Measurements from ENCODE around the gene POPDC2. TPM values are rescaled to one million over a fixed set of nuclear protein-coding genes. Genes with fewer than 3 reads are reported as not detected.

The POPDC2 gene
- total RNA-seq, 1 experiment from 2014 or later = 0.48 TPM

DNA sequence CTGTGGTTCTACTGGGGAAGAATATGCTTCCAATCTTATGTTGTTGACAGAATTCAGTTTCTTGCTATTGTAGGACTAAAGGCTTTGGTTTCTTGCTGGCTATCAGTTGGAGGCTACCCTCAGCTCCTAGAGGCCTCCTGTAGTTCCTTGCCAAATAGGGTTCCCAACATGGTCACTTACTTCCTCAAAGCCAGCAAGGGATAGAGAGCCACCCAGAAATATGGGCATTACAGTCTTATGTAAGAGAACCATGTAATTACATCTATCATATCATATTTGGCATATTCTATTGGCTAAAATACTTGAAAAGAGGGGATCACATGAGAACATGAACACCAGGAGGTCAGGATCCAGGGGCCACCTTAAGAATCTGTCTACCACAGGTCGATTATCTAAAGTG is 23.0 kb upstream of the POPDC2 start:
- POLR2A ChIA-PET = no interaction called here
- H3K4me3 Mint-ChIP-seq = no peak overlapping the region
- CTCF ChIA-PET = no interaction called here
- peaks cover 24% of the 10 kb centered on the region for H3K9me3 Mint-ChIP-seq
- TF ChIP-seq, protein P1, sequence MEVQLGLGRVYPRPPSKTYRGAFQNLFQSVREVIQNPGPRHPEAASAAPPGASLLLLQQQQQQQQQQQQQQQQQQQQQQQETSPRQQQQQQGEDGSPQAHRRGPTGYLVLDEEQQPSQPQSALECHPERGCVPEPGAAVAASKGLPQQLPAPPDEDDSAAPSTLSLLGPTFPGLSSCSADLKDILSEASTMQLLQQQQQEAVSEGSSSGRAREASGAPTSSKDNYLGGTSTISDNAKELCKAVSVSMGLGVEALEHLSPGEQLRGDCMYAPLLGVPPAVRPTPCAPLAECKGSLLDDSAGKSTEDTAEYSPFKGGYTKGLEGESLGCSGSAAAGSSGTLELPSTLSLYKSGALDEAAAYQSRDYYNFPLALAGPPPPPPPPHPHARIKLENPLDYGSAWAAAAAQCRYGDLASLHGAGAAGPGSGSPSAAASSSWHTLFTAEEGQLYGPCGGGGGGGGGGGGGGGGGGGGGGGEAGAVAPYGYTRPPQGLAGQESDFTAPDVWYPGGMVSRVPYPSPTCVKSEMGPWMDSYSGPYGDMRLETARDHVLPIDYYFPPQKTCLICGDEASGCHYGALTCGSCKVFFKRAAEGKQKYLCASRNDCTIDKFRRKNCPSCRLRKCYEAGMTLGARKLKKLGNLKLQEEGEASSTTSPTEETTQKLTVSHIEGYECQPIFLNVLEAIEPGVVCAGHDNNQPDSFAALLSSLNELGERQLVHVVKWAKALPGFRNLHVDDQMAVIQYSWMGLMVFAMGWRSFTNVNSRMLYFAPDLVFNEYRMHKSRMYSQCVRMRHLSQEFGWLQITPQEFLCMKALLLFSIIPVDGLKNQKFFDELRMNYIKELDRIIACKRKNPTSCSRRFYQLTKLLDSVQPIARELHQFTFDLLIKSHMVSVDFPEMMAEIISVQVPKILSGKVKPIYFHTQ (CRISPR knock-in tag; IDR thresholded peaks at IDR 0.05) = no peak
- no peak for TF ChIP-seq ZNF121 (CRISPR knock-in tag; IDR thresholded peaks at IDR 0.05)
- TF ChIP-seq JAZF1 (CRISPR knock-in tag; IDR thresholded peaks at IDR 0.05) = no peak
- TF ChIP-seq, protein P2, sequence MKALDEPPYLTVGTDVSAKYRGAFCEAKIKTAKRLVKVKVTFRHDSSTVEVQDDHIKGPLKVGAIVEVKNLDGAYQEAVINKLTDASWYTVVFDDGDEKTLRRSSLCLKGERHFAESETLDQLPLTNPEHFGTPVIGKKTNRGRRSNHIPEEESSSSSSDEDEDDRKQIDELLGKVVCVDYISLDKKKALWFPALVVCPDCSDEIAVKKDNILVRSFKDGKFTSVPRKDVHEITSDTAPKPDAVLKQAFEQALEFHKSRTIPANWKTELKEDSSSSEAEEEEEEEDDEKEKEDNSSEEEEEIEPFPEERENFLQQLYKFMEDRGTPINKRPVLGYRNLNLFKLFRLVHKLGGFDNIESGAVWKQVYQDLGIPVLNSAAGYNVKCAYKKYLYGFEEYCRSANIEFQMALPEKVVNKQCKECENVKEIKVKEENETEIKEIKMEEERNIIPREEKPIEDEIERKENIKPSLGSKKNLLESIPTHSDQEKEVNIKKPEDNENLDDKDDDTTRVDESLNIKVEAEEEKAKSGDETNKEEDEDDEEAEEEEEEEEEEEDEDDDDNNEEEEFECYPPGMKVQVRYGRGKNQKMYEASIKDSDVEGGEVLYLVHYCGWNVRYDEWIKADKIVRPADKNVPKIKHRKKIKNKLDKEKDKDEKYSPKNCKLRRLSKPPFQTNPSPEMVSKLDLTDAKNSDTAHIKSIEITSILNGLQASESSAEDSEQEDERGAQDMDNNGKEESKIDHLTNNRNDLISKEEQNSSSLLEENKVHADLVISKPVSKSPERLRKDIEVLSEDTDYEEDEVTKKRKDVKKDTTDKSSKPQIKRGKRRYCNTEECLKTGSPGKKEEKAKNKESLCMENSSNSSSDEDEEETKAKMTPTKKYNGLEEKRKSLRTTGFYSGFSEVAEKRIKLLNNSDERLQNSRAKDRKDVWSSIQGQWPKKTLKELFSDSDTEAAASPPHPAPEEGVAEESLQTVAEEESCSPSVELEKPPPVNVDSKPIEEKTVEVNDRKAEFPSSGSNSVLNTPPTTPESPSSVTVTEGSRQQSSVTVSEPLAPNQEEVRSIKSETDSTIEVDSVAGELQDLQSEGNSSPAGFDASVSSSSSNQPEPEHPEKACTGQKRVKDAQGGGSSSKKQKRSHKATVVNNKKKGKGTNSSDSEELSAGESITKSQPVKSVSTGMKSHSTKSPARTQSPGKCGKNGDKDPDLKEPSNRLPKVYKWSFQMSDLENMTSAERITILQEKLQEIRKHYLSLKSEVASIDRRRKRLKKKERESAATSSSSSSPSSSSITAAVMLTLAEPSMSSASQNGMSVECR (CRISPR knock-in tag; IDR thresholded peaks at IDR 0.05; ENCODE audit: borderline replicate concordance) = no peak
- no peak for TF ChIP-seq NFYB (CRISPR knock-in tag; conservative IDR thresholded peaks at IDR 0.05; ENCODE audit: low read depth)
- TF ChIP-seq, protein P3, sequence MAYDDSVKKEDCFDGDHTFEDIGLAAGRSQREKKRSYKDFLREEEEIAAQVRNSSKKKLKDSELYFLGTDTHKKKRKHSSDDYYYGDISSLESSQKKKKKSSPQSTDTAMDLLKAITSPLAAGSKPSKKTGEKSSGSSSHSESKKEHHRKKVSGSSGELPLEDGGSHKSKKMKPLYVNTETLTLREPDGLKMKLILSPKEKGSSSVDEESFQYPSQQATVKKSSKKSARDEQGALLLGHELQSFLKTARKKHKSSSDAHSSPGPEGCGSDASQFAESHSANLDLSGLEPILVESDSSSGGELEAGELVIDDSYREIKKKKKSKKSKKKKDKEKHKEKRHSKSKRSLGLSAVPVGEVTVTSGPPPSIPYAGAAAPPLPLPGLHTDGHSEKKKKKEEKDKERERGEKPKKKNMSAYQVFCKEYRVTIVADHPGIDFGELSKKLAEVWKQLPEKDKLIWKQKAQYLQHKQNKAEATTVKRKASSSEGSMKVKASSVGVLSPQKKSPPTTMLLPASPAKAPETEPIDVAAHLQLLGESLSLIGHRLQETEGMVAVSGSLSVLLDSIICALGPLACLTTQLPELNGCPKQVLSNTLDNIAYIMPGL (CRISPR knock-in tag; IDR thresholded peaks at IDR 0.05) = no peak
- no peak for TF ChIP-seq TEAD4 (CRISPR knock-in tag; IDR thresholded peaks at IDR 0.05)
- TF ChIP-seq PRRX2 (CRISPR knock-in tag; IDR thresholded peaks at IDR 0.05) = no peak
- TF ChIP-seq, protein P4, sequence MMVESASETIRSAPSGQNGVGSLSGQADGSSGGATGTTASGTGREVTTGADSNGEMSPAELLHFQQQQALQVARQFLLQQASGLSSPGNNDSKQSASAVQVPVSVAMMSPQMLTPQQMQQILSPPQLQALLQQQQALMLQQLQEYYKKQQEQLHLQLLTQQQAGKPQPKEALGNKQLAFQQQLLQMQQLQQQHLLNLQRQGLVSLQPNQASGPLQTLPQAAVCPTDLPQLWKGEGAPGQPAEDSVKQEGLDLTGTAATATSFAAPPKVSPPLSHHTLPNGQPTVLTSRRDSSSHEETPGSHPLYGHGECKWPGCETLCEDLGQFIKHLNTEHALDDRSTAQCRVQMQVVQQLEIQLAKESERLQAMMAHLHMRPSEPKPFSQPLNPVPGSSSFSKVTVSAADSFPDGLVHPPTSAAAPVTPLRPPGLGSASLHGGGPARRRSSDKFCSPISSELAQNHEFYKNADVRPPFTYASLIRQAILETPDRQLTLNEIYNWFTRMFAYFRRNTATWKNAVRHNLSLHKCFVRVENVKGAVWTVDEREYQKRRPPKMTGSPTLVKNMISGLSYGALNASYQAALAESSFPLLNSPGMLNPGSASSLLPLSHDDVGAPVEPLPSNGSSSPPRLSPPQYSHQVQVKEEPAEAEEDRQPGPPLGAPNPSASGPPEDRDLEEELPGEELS (CRISPR knock-in tag; IDR thresholded peaks at IDR 0.05) = no peak
- no peak for TF ChIP-seq MXD4 (CRISPR knock-in tag; IDR thresholded peaks at IDR 0.05; ENCODE audit: borderline replicate concordance)
- TF ChIP-seq NFE2L1 (CRISPR knock-in tag; IDR thresholded peaks at IDR 0.05) = no peak
- no peak for TF ChIP-seq NFATC4 (CRISPR knock-in tag; IDR thresholded peaks at IDR 0.05)
- TF ChIP-seq TEAD1 (CRISPR knock-in tag; IDR thresholded peaks at IDR 0.05) = no peak
- TF ChIP-seq, protein P5, sequence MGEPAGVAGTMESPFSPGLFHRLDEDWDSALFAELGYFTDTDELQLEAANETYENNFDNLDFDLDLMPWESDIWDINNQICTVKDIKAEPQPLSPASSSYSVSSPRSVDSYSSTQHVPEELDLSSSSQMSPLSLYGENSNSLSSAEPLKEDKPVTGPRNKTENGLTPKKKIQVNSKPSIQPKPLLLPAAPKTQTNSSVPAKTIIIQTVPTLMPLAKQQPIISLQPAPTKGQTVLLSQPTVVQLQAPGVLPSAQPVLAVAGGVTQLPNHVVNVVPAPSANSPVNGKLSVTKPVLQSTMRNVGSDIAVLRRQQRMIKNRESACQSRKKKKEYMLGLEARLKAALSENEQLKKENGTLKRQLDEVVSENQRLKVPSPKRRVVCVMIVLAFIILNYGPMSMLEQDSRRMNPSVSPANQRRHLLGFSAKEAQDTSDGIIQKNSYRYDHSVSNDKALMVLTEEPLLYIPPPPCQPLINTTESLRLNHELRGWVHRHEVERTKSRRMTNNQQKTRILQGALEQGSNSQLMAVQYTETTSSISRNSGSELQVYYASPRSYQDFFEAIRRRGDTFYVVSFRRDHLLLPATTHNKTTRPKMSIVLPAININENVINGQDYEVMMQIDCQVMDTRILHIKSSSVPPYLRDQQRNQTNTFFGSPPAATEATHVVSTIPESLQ (CRISPR knock-in tag; IDR thresholded peaks at IDR 0.05) = no peak
- no peak for TF ChIP-seq HMGA2 (CRISPR knock-in tag; IDR thresholded peaks at IDR 0.05)
- no peak for TF ChIP-seq JUN (CRISPR knock-in tag; IDR thresholded peaks at IDR 0.05)
- TF ChIP-seq RELA (CRISPR knock-in tag; IDR thresholded peaks at IDR 0.05; ENCODE audit: borderline replicate concordance) = no peak
- peaks cover 8% of the 10 kb centered on the region; the same call in 1 of the 2 replicates for H3K4me1 Mint-ChIP-seq
- no peak overlapping the region for H3K27ac Mint-ChIP-seq
- no peak for DNase-seq (ENCODE audit: low spot score)
- peaks cover 4% of the 10 kb centered on the region; the same call in 1 of the 2 replicates for H3K27me3 Mint-ChIP-seq (ENCODE audit: low read depth)
- H3K36me3 Mint-ChIP-seq = peaks cover 13% of the 10 kb centered on the region
- no peak for ATAC-seq
